HEK293 (cell line): ENCODE measurements around the gene SARS1.

Experiments used
- CTCF ChIP-seq: fragments of 450-650 bp; formaldehyde crosslinking; IDR thresholded peaks from 2 replicates; pipeline ENCODE4 v1.5.1; 2016; ENCODE audit warnings: missing biosample characterization, missing genetic modification characterization
- REPIN1 ChIP-seq: fragments of 450-650 bp; formaldehyde crosslinking; IDR thresholded peaks from 2 replicates; pipeline ENCODE4 v1.5.1; 2017; ENCODE audit warnings: missing biosample characterization, missing genetic modification characterization, low read depth
- SETDB1 ChIP-seq: IDR thresholded peaks from one replicate; pipeline ENCODE4 v1.6.1; 2017; ENCODE audit warnings: mild to moderate bottlenecking, low read length, moderate library complexity, mixed read lengths; ENCODE audit not compliant: insufficient read length
- ZBTB17 ChIP-seq: fragments of 450-650 bp; formaldehyde crosslinking; IDR thresholded peaks from 2 replicates; pipeline ENCODE4 v1.5.1; 2016; ENCODE audit warnings: missing biosample characterization, missing genetic modification characterization
- ZNF138 ChIP-seq: fragments of 450-650 bp; formaldehyde crosslinking; IDR thresholded peaks from 2 replicates; pipeline ENCODE4 v1.5.1; 2016; ENCODE audit warnings: missing biosample characterization, missing genetic modification characterization, borderline replicate concordance
- ZNF140 ChIP-seq: fragments of 450-650 bp; formaldehyde crosslinking; IDR thresholded peaks from 2 replicates; pipeline ENCODE4 v1.5.1; 2016; ENCODE audit warnings: missing biosample characterization, missing genetic modification characterization
- ZNF146 ChIP-seq: fragments of 450-650 bp; formaldehyde crosslinking; IDR thresholded peaks from 2 replicates; pipeline ENCODE4 v1.5.1; 2016; ENCODE audit warnings: missing biosample characterization, missing genetic modification characterization
- ZNF280D ChIP-seq: fragments of 450-650 bp; formaldehyde crosslinking; IDR thresholded peaks from 2 replicates; pipeline ENCODE4 v1.5.1; 2016; ENCODE audit warnings: missing biosample characterization, missing genetic modification characterization
- ZNF394 ChIP-seq: fragments of 450-650 bp; formaldehyde crosslinking; IDR thresholded peaks from 2 replicates; pipeline ENCODE4 v1.5.1; 2016; ENCODE audit warnings: missing biosample characterization, missing genetic modification characterization, mild to moderate bottlenecking, moderate library complexity, borderline replicate concordance
- ZNF530 ChIP-seq: fragments of 450-650 bp; formaldehyde crosslinking; IDR thresholded peaks from 2 replicates; pipeline ENCODE4 v1.5.1; 2016; ENCODE audit warnings: low read depth, missing biosample characterization, missing genetic modification characterization

- TF ChIP-seq CTCF (tag by site-specific recombination) (no peak), ZNF280D (tag by site-specific recombination) (no peak), ZNF146 (no peak), SETDB1 (no peak), REPIN1 (no peak), ZBTB17 (tag by site-specific recombination) (no peak), ZNF138 (tag by site-specific recombination) (no peak), ZNF530 (tag by site-specific recombination) (no peak), ZNF394 (tag by site-specific recombination) (no peak), ZNF140 (no peak)
These were observed 32.4 kb downstream of the SARS1 start for GRCh38 chr1:109246141-109246551.
